HCEC 1CT (cell line): Measurements from ENCODE around the gene C5orf24.
"Not testable (repeated sequence)": the region's sequence is repeated elsewhere in the genome, so short reads cannot be mapped to it uniquely, and the experiment has no call there.

Source experiments
- DNase-seq: peaks from one replicate; pipeline ENCODE4 v3.0.0-alpha.2; 2017

C5orf24 gene

DNA sequence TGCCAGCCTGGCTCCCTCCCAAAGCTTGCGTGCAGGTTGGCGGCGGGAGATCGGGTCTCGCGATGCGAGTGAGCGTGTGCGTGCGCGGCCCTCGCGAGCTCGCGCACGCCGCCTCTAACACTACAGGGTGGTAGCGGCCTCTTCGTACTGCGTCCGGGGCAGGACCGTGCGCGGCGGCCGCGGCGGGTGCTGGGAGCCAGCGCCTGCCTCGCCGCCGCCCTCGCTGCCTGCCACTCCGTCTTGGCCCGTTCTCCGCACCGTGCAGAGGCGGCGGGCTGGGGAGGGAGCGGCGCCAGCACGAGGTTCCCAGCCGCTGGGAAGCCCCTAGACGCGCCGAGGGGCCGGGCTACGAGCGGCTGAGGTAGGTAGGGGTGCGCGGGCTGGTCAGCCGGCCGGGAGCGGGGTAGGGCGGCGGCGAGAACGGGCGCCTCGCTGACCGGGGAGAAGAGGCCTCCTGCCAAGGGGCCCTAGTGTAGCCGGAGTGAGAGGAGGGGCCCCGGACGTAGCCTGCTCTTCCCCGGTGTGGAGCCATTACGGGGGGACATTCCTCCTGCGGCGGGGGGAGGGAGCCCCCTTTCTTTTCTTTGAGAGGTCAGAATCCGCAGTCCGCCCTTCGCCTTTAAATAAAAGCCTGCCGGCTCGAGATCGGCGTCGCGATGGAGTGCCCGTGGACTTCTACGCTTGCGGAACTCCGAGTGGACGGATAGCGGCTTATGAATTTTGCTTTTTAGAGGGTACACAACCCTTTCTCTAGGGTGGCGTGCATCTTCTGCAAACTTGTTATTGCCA, at the start of gene C5orf24:
Gene C5orf24, plus strand, starts transcription at position 117 of the 789 bp plus-strand sequence. CDS start 8,933 bp downstream, outside the sequence.
- DNase-seq, result peak; percentile 97

DNA sequence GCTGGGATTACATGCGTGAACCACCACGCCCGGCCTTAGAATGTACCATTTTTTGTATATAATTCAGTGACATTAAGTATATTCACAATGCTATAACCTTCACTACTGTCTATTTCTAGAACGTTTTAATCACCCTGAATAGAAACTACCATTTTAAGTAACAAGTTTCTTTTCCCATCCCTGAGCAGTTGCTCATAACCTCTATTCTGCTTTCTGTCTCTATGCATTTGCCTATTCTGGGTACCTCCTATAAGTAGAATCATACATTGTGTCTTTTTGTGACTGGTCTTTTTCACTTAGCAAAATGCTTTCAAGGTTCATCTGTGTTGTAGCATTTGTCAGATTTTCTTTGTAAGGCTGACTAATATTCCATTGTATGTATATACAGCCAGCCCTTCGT, 47.3 kb upstream of the C5orf24 start:
- DNase-seq, result no peak

DNA sequence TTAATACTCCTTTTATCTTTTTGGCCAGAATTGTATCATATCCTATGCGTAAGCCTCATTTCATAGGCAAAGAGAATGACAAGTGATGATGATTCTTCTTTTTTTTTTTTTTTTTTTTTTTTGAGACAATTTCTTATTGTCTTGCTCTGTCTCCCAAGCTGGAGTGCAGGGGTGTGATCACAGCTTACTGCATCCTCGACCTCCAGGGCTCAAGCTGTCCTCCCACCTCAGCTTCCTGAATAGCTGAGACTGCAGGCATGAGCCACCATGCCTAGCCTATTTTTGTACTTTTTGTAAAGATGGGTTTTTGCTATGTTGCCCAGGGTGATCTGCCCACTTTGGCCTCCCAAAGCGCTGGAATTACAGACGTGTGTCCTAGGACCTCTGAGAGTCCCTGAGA, 41.9 kb upstream of the C5orf24 start:
- DNase-seq, result no peak

DNA sequence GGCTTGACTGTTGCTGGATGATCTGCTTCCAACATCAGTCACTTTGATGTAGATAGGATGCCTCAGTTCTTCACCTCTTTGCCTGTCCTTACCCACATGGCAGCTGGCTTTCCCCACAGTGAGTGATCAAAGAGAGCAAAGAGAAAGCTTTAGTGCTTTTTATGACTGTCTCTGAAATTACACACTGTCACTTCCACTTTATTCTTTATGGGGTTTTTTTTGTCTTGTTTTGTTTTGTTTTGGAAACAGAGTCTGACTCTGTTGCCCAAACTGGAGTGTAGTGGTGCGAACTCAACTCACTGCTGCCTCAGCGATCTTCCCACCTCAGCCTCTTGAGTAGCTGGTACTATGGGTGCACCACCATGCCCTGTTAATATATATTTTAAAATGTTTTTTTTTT, 32.4 kb upstream of the C5orf24 start:
- DNase-seq, result no peak

DNA sequence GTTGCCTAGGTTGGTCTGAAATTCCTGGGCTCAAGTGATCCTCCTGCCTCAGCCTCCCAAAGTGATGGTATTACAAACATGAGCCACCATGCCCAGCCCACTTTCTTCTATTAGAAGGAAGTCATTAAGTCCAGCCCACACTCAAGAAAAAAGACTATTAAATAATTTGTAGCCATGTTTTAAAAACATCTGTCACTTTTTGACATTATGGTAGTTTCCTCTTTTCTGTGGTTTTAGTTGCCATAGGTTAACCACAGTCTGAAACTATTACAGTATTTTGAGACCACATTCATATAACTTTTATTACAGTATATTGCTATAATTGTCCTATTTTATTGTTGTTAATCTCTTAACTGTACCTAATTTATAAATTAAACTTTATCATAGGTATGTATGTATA, 31.9 kb upstream of the C5orf24 start:
- no peak for DNase-seq

DNA sequence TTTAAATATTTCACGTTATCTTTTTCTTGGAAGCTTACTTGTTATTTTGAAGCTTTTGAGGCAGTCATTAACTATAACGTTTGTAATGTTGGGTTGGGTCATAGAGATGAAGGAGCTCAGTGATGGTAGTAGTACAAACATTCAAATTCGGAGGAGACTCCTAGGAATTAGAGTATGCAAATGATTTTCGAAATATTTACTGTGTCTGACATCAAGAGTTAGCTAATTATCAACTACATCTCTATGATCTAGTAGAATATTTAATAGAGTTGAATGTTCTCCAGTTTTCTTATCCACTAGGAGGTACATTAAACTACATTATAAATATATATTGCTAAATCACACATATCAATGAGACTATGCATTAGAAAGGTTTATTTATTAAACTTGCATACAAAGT, 28.8 kb upstream of the C5orf24 start:
- no peak for DNase-seq

DNA sequence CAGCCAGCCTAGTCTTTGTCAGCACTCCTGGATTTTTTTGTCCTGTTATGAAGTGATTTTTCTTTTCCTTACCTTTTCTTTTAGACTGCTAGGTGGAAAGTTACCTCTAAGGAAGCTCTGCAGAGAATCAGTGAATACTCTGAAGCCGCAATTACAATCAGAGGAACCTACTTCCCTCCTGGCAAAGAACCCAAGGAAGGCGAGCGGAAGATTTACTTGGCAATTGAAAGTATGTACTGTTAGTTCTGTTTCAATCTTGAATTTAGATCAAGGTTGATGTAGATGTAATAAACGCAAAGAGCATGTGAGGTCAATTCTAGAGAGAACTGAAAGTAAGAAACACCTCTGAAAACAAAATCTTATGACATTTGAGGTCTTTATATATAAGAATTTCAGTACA, 27.0 kb upstream of the C5orf24 start:
- DNase-seq, result no peak

DNA sequence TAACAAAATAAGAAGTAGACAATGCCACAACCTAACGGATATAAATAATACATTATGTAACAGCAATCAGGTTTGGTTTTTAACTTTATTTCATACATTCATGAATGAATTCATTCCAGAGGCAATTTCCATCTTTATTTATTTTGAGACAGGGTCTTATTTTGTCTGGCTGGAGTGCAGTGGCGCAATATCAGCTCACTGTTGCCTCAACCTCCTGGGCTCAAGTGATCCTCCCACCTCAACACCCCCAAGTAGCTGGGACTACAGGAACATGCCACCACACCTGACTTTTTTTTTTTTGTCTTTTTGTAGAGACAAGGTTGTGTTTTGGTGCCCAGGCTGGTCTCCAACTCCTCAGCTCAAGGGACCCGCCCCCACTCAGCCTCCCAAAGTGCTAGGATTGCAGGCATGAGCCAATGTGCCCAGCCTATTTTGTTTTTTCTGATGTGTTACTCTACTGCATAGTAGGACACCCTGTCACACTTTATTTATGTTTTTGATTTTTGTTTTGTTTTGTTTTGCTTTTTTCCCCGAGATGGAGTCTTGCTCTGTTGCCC, 26.3 kb upstream of the C5orf24 start:
- DNase-seq, result no peak

DNA sequence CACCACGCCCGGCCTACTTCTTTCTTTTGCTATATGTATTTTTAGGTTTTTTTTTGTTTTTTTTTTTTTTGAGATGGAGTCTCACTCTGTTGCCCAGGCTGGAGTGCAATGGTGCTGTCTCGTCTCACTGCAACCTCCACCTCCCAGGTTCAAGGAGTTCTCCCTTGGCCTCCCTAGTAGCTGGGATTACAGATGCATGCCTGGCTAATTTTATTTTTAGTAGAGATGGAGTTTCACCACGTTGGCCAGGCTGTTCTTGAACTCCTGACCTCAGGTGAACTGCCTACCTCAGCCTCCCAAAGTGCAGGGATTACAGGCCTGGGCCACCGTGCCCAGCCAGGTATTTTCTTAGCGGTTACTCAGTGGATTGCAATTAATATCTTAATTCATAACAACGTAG, 23.9 kb upstream of the C5orf24 start:
- DNase-seq, result no peak

DNA sequence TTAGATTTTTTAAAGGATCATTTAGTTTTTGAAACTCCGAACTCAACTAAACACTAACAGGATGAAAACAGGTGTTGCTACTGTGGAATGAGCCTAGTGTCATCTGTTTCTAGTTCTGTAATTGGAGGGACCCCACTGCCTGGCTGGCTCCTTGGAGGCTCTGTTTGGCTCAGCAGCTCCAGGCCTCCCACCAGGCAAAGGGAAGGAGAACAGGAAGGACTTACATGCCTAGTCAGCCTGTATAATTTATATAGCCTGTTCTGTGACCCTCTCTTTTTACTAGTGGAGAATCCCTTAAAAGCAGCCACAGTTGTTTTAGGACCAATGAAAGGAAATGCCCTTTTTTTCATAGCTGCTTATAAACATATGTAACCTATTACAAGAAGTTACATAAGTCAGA, 21.1 kb upstream of the C5orf24 start:
- DNase-seq, result no peak

DNA sequence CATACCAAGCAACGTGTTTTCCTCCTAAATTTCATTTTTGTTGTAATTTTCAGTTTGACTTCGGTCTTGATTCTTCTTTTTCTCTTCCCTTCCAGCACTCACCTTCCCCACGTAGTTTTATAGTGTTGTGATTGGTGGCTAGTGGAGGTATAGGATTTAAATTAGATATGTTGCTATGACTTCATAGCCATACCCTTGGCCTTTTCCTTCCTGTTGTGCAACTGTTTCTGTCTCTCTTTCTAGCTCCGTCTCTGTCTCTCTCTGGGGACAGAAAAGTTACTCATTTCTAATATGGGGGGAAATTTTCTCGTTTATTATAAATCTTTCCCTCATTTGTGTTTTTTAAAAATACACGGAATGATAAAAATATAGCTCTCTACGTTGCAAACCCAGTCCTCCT, 20.6 kb upstream of the C5orf24 start:
- no peak for DNase-seq

DNA sequence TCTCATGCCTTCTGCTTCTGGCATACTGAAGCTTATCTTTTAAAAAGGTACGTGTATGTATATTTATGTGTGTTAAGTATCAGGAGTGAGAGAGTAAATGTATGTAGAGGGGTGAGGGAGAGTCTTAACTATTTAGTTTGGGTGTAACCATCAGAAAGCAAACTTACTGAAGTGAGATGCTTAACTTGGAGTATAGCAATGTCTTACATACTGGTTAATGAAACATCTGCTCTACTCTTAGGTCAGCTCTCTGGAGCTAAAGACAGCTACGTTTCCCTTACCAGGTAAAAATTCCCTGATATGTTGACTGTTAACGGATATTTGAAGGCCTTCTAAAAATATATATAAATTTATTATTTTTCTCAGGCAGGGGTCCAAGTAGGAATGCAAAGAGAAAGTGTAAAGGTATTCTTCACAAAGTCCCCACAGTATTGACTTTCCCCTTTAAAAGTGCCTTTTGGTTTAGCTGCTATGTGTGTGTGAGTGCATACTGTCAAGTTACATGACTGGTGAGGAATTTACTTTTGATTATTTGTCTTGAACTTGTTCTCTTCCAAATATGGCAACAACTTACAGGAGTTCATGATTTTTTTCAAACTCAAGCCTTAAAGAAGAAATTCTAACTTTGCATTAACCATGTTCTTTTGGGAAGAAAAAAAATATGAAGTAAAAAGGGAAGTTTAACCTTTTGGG, 12.3 kb upstream of the C5orf24 start:
- DNase-seq, result peak; percentile 66

DNA sequence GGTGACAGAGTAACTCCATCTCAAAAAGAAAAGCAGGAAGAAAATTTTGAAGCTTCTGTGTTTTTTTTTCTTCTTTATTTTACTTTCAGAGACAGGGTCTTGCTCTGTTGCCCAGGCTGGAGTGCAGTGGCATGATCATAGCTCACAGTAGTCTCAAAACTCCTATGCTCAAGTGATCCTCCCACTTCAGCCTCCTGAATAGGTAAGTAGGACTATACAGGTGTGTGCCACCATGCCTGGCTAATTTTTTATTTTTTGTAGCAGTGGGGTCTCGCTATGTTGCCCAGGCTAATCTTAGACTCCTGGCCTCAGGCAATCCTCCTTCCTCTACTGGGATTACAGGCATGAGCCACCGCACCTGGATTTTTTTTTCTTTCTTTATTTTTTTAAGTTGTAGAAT, 10.1 kb upstream of the C5orf24 start:
- no peak for DNase-seq

DNA sequence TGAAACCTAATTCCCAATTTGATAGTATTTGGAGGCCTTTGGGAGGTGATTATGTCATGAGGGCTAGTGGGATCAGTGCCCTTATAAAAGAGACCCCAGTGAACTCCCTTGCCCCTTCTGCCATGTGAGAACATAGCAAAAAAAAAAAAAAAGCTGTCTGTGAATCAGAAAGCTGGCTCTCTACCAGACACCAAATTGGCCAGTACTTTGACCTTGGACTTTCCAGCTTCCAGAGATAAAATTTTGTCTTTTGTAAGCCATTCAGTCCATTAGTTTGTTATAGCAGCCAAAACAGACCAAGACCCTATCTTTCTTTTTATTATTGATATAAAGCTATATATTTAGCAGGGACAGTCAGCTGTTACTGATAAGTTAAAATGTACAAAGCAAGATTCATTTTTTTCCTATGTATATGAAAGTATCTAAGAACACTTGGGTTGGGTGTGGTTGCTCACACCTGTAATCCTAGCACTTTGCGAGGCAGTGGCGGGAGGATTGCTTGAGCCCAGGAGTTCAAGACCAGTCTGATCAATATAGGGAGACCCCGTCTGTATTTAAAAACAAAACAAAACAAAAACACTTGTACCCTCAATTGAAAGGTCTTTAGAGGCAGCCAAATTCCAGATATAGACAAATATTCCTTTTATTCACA, 8.1 kb upstream of the C5orf24 start:
- DNase-seq, result peak; percentile 29

DNA sequence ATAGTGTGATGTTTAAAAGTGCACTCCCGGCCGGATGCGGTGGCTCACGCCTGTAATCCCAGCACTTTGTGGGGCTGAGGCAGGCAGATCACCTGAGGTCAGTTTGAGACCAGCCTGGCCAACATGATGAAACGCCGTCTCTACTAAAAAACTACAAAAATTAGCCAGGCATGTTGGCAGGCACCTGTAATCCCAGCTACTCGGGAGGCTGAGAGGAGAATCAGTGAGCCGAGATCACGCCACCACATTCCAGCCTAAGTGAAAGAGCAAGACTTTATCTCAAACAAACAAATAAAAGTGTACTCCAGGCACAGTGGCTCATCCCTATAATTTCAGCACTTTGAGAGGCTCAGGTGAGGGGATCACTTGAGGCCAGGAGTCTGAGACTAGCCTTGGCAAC, 7.4 kb upstream of the C5orf24 start:
- not testable (repeated sequence) for DNase-seq

DNA sequence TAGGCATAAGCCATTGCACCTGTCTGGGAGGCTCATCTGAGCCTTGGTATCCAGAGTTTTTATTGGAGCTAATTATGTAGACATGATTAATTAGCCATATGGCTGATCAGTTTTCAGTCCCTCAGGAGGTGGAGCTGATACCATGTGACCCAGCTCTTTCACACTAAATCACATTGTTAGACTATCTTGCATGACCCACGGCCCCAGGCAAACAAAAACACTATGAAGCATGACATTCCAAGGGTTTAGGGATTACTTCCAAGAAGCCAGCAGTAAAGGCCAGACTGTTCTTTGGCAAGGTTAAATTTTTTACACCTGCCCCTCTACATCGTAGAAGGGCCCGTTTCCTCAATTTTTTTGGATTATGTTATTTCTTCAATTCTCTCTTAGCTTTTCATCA, 5.0 kb upstream of the C5orf24 start:
- DNase-seq, result no peak

DNA sequence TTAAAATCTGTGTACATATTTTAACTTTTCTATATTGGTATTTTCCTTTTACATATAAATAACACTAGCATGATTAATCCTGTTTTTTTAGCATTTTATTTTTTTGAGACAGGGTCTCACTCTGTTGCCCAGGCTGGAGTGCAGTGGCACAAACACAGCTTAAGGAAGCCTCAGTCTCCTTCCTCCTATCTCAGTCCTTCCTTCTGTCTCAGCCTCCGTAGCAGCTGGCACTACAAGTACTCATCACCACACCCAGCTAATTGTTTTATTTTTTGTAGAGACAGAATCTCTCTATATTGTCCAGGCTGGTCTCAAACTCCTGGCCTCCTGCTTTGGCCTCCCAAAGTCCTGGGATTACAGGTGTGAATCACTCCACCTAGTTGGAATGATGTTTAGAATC, 1.5 kb upstream of the C5orf24 start:
- DNase-seq, result no peak

DNA sequence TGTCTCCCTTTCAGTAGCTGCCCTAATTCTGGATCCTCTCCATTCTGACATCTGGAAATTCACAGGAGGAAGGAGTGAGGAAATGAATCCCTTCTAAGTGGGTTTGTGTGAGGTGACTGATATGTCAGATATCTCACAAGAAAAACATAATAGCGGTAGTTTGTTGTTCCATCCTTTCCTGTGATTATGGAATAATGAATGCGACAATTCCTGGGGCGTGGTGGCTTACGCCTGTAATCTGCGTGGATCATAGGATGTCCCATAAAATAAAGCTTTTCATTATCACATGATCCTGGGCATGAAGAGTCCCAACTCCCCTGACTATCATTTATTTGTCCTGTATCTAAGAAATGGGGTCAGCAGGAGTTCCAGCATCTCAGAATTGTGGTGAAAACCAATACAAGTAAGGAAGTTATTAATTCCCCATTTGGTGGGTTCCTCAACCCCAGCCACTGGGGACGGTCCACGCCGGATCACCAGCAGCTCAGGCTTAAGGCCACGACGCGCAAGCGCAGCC, 375 bp upstream of the C5orf24 start:
- DNase-seq, result peak; percentile 30

DNA sequence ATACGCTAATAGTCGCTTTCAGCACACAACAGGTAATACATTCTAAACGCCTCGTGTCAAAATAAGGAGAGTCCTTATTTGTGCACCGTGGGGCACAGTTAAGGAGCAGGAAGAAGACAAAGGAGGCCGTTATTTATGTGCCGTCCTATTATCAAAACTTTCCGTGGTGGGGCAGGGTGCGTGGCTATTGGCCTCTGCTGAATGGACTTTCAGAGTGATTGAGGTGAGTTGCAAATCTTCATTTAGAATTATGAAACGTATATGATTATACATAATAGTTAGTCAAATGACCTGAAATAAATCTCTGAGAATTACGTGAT, 833 bp downstream of the C5orf24 start:
- DNase-seq, result peak; percentile 28

DNA sequence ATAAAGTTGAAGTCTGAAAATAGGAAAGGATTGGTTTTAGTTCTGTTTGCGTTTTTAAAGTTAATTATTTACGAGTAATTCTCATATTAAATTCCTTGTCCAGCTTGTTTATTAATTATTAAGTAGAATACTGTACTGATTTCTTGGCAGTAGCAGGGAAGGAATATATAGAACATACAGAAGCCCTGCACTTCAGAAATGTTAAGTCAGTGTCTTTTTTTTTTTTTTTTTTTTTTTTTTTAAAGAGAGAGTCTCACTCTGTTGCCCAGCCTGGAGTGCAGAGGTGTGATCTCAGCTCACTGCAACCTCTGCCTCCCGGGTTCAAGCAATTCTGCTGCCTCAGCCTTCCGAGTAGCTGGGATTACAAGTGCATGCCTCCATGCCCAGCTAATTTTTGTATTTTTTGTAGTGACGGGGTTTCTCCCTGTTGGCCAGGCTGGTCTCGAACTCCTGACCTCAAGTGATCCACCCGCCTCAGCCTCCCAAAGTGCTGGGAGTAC, 3.7 kb downstream of the C5orf24 start:
- DNase-seq, result not testable (repeated sequence)

DNA sequence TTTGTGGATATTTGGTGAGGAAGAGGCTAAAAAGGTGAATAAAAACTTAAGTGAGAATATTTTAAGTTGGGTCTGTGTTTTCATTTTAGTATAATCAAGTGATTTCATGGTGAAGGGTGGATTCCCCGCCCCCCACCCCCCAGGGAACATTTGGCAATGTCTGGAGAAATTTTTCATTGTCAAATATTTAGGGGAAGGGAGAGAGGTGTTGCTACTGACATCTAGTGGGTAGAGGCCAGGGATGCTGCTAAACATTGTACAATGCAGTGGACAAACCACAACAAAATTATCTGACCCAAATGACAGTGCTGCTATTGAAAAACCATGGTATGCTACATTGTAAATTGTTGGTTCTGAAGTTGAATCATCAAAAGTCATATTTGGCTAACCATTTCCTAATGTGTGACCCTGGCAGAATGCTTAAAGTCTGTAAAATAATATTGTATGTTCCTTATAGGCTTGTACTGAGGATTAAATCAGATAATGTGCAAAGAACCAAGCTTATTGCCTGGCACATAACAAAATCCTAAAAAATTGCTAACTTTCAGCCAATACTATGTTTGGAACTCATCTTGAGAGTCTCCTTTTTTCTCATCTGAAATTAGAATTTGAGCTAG, 5.6 kb downstream of the C5orf24 start:
- DNase-seq, result peak; percentile 50

DNA sequence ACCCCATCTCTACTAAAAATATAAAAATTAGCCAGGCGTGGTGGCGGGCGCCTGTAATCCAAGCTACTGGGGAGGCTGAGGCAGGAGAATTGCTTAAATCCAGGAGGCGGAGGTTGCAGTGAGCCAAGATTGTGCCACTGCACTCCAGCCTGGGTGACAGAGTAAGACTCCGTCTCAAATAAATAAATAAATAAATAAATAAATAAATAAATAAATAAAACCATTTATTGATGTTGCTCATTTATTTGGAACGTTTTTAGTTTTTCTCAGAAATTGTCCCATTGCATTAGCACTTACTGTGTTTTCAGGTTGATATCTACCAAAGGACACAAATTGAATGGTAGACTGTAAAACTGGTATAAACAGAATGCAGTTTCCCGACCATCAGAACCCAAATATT, 10.7 kb downstream of the C5orf24 start:
- DNase-seq, result not testable (repeated sequence)

DNA sequence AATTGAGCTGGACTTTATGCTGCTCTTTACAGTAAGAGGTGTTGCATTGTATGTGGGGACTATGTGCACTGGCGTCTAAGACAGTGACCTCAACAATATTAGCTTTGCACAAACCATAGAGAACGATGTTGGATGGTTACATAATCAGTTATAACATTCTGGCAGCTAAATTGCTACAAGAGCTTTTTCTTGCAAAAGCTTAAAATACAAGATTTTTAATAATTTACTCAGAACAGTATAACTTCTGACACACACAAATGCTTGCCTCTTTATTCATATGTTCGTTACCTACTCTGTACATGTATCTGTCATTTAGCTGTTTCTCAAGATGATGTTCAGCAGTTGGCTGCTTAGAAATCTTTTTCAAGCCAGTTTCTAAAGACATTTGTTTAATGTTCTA, 11.6 kb downstream of the C5orf24 start:
- DNase-seq, result no peak
